LNCAP (cell line): ENCODE results near the gene ABHD14A.

Experiments used
- CTCF ChIP-seq: fragments of 450-650 bp; IDR thresholded peaks from 2 replicates; pipeline ENCODE4 v1.5.1; 2017; ENCODE audit warnings: mild to moderate bottlenecking

Gene ABHD14A

GRCh38 chr3:51994530-51994929 lies 19.7 kb downstream of the ABHD14A start:
- TF ChIP-seq CTCF, result no peak

- no peak for TF ChIP-seq CTCF
These were observed 20.7 kb downstream of the ABHD14A start, which contains the start of gene RPL29 for GRCh38 chr3:51995346-51996163. TSS of gene RPL29 (minus strand) at chr3:51995895. CDS start at chr3:51995461, 434 bp downstream.

GRCh38 chr3:51997172-51997571 lies 22.3 kb downstream of the ABHD14A start:
- no peak for TF ChIP-seq CTCF

GRCh38 chr3:51997935-51998596 lies 23.2 kb downstream of the ABHD14A start:
- no peak for TF ChIP-seq CTCF

- TF ChIP-seq CTCF, result no peak
These were observed 23.9 kb downstream of the ABHD14A start for GRCh38 chr3:51998774-51999173.

- no peak for TF ChIP-seq CTCF
These were observed 25.0 kb downstream of the ABHD14A start for GRCh38 chr3:51999846-52000245.

- TF ChIP-seq CTCF, result peak; percentile 97
These were observed 26.6 kb downstream of the ABHD14A start for GRCh38 chr3:52001443-52001974.
